HepG2 (cell line): ENCODE results near the gene KIF1B. TPM values are rescaled to one million over a fixed set of nuclear protein-coding genes. Genes with fewer than 3 reads are reported as not detected.

Source experiments
- ATAC-seq: fragments of 200-7000 bp; cut with Tn5 transposase; 3 replicates; pipeline ENCODE4 v1.9.1; 2020; ENCODE audit warnings: mild to moderate bottlenecking, moderate library complexity
- BruUV-seq: library from RNA; stranded (reverse); fragments of 400-500 nt; replicated peaks from 2 replicates; lab custom pipeline; 2021; lab: Mats Ljungman, UMichigan
- CTCF ChIA-PET: fragments of 300-600 bp; formaldehyde crosslinking; extraction: SDS; loops from one replicate; lab custom pipeline; 2021; ENCODE audit warnings: low total read pairs, inconsistent platforms, low intra/inter-chr PET ratio; lab: Yijun Ruan, JAX
- POLR2A ChIA-PET: fragments of 350-600 bp; sonication (Branson Sonifier 250); formaldehyde crosslinking; loops from one replicate; lab custom pipeline; 2020; ENCODE audit warnings: antibody characterized with exemption, inconsistent platforms; lab: Yijun Ruan, JAX
- DNase-seq: peaks from one replicate; pipeline ENCODE4 v3.0.0-alpha.2; 2015; ENCODE audit warnings: low spot score
- FAIRE-seq: peaks from 3 replicates; lab custom pipeline; 2011; peaks lifted over from hg19 to GRCh38; lab: Jason Lieb, UNC
- H2AFZ ChIP-seq: one replicate; pipeline ENCODE4 v1.6.1; 2011; ENCODE audit warnings: low read length, inconsistent platforms
- H3K27ac ChIP-seq: fragments of 300-600 bp; 3 replicates; pipeline ENCODE4 v1.8.0; 2011; ENCODE audit warnings: mixed run types, mild to moderate bottlenecking, mixed read lengths, low read length, inconsistent platforms; ENCODE audit not compliant: insufficient read depth; ENCODE audit errors: extremely low read length
- H3K27me3 ChIP-seq, 2 experiments: fragments of 200-600 bp in 1 of 2; 2 replicates in 1 of 2; 3 replicates in 1 of 2; pipeline versions ENCODE4 v1.6.0 to v1.8.0; 2011; ENCODE audit warnings: low read length in 2 of 2, mild to moderate bottlenecking in 2 of 2, moderate library complexity in 2 of 2, inconsistent platforms in 1 of 2; ENCODE audit not compliant: insufficient read depth in 2 of 2, control insufficient read depth in 1 of 2
- H3K36me3 ChIP-seq, 2 experiments: fragments of 200-600 bp in 1 of 2; replicated peaks in 1 of 2; 2 replicates in 1 of 2; 3 replicates in 1 of 2; pipeline versions ENCODE4 v1.5.1 to v1.8.0; 2011; ENCODE audit warnings: low read length in 2 of 2, inconsistent platforms in 1 of 2; ENCODE audit not compliant: insufficient read depth in 2 of 2, control insufficient read depth in 1 of 2
- H3K4me1 ChIP-seq: 2 replicates; pipeline ENCODE4 v1.5.1; 2012; ENCODE audit warnings: low read length, inconsistent platforms; ENCODE audit not compliant: insufficient read depth
- H3K4me2 ChIP-seq: 2 replicates; pipeline ENCODE4 v1.6.0; 2011; ENCODE audit warnings: low read depth, low read length, inconsistent platforms
- H3K4me3 ChIP-seq, 3 experiments: fragments of 200-600 bp in 1 of 3; sonication (generic), shearing (Covaris generic) in 1 of 3; replicated peaks in 1 of 3; 2 replicates each; pipeline ENCODE4 v1.5.1; 2011 to 2016; ENCODE audit warnings: low read length in 3 of 3, inconsistent platforms in 2 of 3, low read depth in 2 of 3, mild to moderate bottlenecking in 2 of 3, control low read depth in 1 of 3, mixed read lengths in 1 of 3; ENCODE audit not compliant: insufficient read depth in 1 of 3
- H3K79me2 ChIP-seq: one replicate; pipeline ENCODE4 v1.6.1; 2011; ENCODE audit warnings: low read length, inconsistent platforms; ENCODE audit not compliant: insufficient read depth
- H3K9ac ChIP-seq: 2 replicates; pipeline ENCODE4 v1.6.0; 2011; ENCODE audit warnings: mild to moderate bottlenecking, low read depth, low read length, inconsistent platforms; ENCODE audit not compliant: insufficient read depth
- H3K9me3 ChIP-seq: 2 replicates; pipeline ENCODE4 v1.5.1; 2012; ENCODE audit warnings: mild to moderate bottlenecking, low read length
- H4K20me1 ChIP-seq: 2 replicates; pipeline ENCODE4 v1.6.0; 2011; ENCODE audit warnings: inconsistent platforms, mild to moderate bottlenecking, low read length, moderate library complexity; ENCODE audit not compliant: insufficient read depth
- CBX5 ChIP-seq: sonication (generic); formaldehyde crosslinking; IDR thresholded peaks from 2 replicates; pipeline ENCODE4 v1.4.0; 2020; ENCODE audit warnings: missing genetic modification reagents, borderline replicate concordance
- MED1 ChIP-seq: sonication (generic); formaldehyde crosslinking; IDR thresholded peaks from 2 replicates; pipeline ENCODE4 v1.4.0; 2020; ENCODE audit warnings: missing genetic modification reagents
- NRL ChIP-seq: sonication (generic); formaldehyde crosslinking; IDR thresholded peaks from 2 replicates; pipeline ENCODE4 v1.5.0; 2020; ENCODE audit warnings: missing genetic modification reagents, mild to moderate bottlenecking, moderate library complexity, borderline replicate concordance
- SIN3B ChIP-seq: fragments of 150-350 bp; IDR thresholded peaks from 2 replicates; pipeline ENCODE4 v1.6.1; 2014; ENCODE audit warnings: low read length
- ZNF83 ChIP-seq: sonication (generic); formaldehyde crosslinking; IDR thresholded peaks from 2 replicates; pipeline ENCODE4 v1.4.0; 2020; ENCODE audit warnings: missing genetic modification reagents, mild to moderate bottlenecking, borderline replicate concordance
- ZNF841 ChIP-seq: sonication (generic); formaldehyde crosslinking; IDR thresholded peaks from 2 replicates; pipeline ENCODE4 v1.8.1; 2023; ENCODE audit warnings: missing genetic modification reagents, borderline replicate concordance
- WGBS: methylation state at CpG from one replicate; pipeline ENCODE4 v1.1.6; 2017; ENCODE audit warnings: low lambda C conversion rate; 5-methylcytosine and 5-hydroxymethylcytosine counted together
- in situ Hi-C: cut with HindIII; loops from 2 replicates; pipeline ENCODE4 v1.10.0; 2017; ENCODE audit warnings: low pct_unique_long_range_greater_than_20kb; ENCODE audit not compliant: extremely low pct_ligation_motif_present
- intact Hi-C: fragments of 100-400 bp; cut with micrococcal nuclease; formaldehyde crosslinking; loops from one replicate; pipeline ENCODE4 v1.10.0; 2022; ENCODE audit not compliant: unreplicated experiment
- polyA plus RNA-seq, 8 experiments: library from polyadenylated mRNA; depleted of rRNA in 3 of 8; stranded (reverse) in 7 of 8; unstranded in 1 of 8; fragments of >200 nt; fragmentation: Illumina TruSeq in 4 of 8; extraction: Trizol in 4 of 8; gene quantifications; 2 replicates each; pipeline versions ENCODE4 v1.2.1 to v1.2.3, GENCODE V29; 2011 to 2016; ENCODE audit warnings: low read depth in 4 of 8, missing spikeins in 1 of 8, mixed read lengths in 1 of 8; ENCODE audit not compliant: insufficient read depth in 1 of 8
- total RNA-seq, 5 experiments: library from RNA; depleted of rRNA; stranded (reverse); fragments of >200 nt; fragmentation: Illumina TruSeq; extraction: Trizol; gene quantifications; 2 replicates each; pipeline ENCODE4 v1.2.3, GENCODE V29; 2016; ENCODE audit warnings: low read depth in 1 of 5
- TF ChIP-seq, protein P1 (sequence below): sonication (generic); formaldehyde crosslinking; IDR thresholded peaks from 2 replicates; pipeline ENCODE4 v1.5.0; 2020; ENCODE audit warnings: missing genetic modification reagents
- TF ChIP-seq, protein P2 (sequence below): sonication (generic); formaldehyde crosslinking; IDR thresholded peaks from 2 replicates; pipeline ENCODE4 v1.5.0; 2020; ENCODE audit warnings: mild to moderate bottlenecking, low read depth, missing genetic modification reagents, borderline replicate concordance
- TF ChIP-seq, protein P3 (sequence below): sonication (generic); formaldehyde crosslinking; conservative IDR thresholded peaks from 2 replicates; pipeline ENCODE4 v1.4.0; 2020; ENCODE audit warnings: missing genetic modification reagents

Gene KIF1B
- total and polyA plus RNA-seq, 2 of the 13 experiments (the other 11 are each of a cell fraction or from before 2014, with no cell fraction given): 26.7 to 32.5 TPM

DNA sequence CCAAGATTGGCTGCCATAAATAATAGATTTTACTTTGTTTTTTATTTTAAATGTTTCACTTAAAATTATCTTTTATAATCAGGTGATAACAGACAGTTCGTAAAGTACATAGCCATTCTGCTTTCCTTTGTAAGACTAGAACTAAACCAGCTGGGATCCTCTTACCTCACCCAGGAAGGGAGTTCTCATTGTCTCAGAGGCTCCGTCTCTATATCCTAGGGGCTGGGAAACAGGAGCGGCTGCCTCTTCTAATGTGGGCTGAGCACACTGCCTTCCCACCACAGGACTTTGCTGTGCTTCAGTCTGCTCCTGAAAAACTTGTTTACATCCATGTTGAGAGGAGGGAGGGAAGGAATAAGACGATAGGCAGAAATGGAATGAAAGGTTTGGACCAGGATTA is 142.9 kb downstream of the KIF1B start:
- H3K27ac ChIP-seq: no peak overlapping the region
- H3K79me2 ChIP-seq: no peaks in the 10 kb centered on the region
- intact Hi-C loops: no loop called here
- ATAC-seq (no peak), DNase-seq (no peak), FAIRE-seq (no peak)
- ChIA-PET CTCF (no interaction called here), POLR2A (no interaction called here)
- no peak overlapping the region for H3K4me2 ChIP-seq
- peaks cover 10 to 42% of the 10 kb centered on the region in 2 experiments; a peak in 4 of 5 replicates for H3K36me3 ChIP-seq
- no peak overlapping the region for H3K9ac ChIP-seq
- H4K20me1 ChIP-seq: no peaks in the 10 kb centered on the region
- no peaks in the 10 kb centered on the region for H3K27me3 ChIP-seq
- no peaks in the 10 kb centered on the region for H3K9me3 ChIP-seq
- 97% methylated on average over 4 of the region's 4 CpGs for WGBS
- H3K4me3 ChIP-seq: no peak overlapping the region
- no TSS peak for BruUV-seq
- H2AFZ ChIP-seq: no peak overlapping the region
- in situ Hi-C loops: no loop called here
- no peaks in the 10 kb centered on the region for H3K4me1 ChIP-seq
- TF ChIP-seq, protein P1, sequence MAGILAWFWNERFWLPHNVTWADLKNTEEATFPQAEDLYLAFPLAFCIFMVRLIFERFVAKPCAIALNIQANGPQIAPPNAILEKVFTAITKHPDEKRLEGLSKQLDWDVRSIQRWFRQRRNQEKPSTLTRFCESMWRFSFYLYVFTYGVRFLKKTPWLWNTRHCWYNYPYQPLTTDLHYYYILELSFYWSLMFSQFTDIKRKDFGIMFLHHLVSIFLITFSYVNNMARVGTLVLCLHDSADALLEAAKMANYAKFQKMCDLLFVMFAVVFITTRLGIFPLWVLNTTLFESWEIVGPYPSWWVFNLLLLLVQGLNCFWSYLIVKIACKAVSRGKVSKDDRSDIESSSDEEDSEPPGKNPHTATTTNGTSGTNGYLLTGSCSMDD (CRISPR knock-in tag): no peak
- TF ChIP-seq ZNF841 (CRISPR knock-in tag) (no peak), NRL (CRISPR knock-in tag) (no peak), ZNF83 (no peak), MED1 (CRISPR knock-in tag) (no peak), CBX5 (no peak), SIN3B (no peak)
- TF ChIP-seq, protein P2, sequence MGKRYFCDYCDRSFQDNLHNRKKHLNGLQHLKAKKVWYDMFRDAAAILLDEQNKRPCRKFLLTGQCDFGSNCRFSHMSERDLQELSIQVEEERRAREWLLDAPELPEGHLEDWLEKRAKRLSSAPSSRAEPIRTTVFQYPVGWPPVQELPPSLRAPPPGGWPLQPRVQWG (CRISPR knock-in tag): no peak
- TF ChIP-seq, protein P3, sequence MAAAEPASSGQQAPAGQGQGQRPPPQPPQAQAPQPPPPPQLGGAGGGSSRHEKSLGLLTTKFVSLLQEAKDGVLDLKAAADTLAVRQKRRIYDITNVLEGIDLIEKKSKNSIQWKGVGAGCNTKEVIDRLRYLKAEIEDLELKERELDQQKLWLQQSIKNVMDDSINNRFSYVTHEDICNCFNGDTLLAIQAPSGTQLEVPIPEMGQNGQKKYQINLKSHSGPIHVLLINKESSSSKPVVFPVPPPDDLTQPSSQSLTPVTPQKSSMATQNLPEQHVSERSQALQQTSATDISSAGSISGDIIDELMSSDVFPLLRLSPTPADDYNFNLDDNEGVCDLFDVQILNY (CRISPR knock-in tag): no peak
